Testis (tissue), 3 donors: Measurements from ENCODE around the gene UBC. TPM values are rescaled to one million over a fixed set of nuclear protein-coding genes. Genes with fewer than 3 reads are reported as not detected.

Experiments
- DNase-seq: peaks from one replicate; pipeline ENCODE4 v3.0.0-alpha.2; 2019
- H3K27ac ChIP-seq, 2 donors: fragments of 200-600 bp; sonication (generic); one replicate each; pipeline ENCODE4 v1.5.1; 2019
- H3K27me3 ChIP-seq: fragments of 200-600 bp; sonication (generic); one replicate; pipeline ENCODE4 v1.5.1; 2019
- H3K36me3 ChIP-seq: fragments of 200-600 bp; sonication (generic); one replicate; pipeline ENCODE4 v1.5.1; 2017; ENCODE audit warnings: low read depth; ENCODE audit errors: missing control alignments
- H3K4me1 ChIP-seq: fragments of 200-600 bp; sonication (generic); one replicate; pipeline ENCODE4 v1.5.1; 2019
- H3K4me3 ChIP-seq, 2 donors: fragments of 200-600 bp; sonication (generic); one replicate each; pipeline ENCODE4 v1.5.1; 2017 to 2019
- H3K9me3 ChIP-seq: fragments of 200-600 bp; sonication (generic); one replicate; pipeline ENCODE4 v1.5.1; 2017
- POLR2A ChIP-seq: fragments of 450-650 bp; IDR thresholded peaks from one replicate; pipeline ENCODE4 v1.6.1; 2017; ENCODE audit warnings: antibody characterized with exemption, mild to moderate bottlenecking, moderate library complexity
- WGBS, 2 donors: methylation state at CpG; one replicate each; pipeline ENCODE4 v1.1.5; 2018; 5-methylcytosine and 5-hydroxymethylcytosine counted together
- intact Hi-C: fragments of 100-400 bp; cut with DNase I; formaldehyde crosslinking; loops from one replicate; pipeline ENCODE4 v1.15.1; 2023; ENCODE audit warnings: low total_unique reads
- polyA plus RNA-seq: library from polyadenylated mRNA; stranded (reverse); fragments of 350-450 nt; fragmentation: Illumina TruSeq; extraction: RNeasy Lipid Tissue Mini Kit (QIAGEN cat#74804); gene quantifications from one replicate; pipeline ENCODE4 v1.2.3, GENCODE V29; 2014; ENCODE audit warnings: low read depth, low replicate concordance; ENCODE audit not compliant: insufficient read depth
- total RNA-seq, 2 donors: library from RNA; depleted of rRNA; stranded (reverse); fragments of >200 nt; gene quantifications; one replicate each; pipeline ENCODE4 v1.2.3, GENCODE V29; 2016
- TF ChIP-seq, protein P1 (sequence below), 3 experiments: fragments of 450-650 bp in 2 of 3; fragments of 200-600 bp in 1 of 3; sonication (generic) in 1 of 3; IDR thresholded peaks; one replicate each; pipeline ENCODE4 v1.5.1; 2016 to 2019; ENCODE audit warnings: antibody characterized with exemption in 3 of 3, mild to moderate bottlenecking in 2 of 3, moderate library complexity in 1 of 3

UBC gene
- total and polyA plus RNA-seq, 3 donors from 2014 or later, result 1,262 to 2,678 (median 1,458) TPM

- intact Hi-C loops, result no loop called here
- WGBS, 2 donors, result 30 to 40% methylated on average over 12 of the region's 12 CpGs
Observed at GRCh38 chr12:124917841-124918621, 3.6 kb upstream of the UBC start.

DNA sequence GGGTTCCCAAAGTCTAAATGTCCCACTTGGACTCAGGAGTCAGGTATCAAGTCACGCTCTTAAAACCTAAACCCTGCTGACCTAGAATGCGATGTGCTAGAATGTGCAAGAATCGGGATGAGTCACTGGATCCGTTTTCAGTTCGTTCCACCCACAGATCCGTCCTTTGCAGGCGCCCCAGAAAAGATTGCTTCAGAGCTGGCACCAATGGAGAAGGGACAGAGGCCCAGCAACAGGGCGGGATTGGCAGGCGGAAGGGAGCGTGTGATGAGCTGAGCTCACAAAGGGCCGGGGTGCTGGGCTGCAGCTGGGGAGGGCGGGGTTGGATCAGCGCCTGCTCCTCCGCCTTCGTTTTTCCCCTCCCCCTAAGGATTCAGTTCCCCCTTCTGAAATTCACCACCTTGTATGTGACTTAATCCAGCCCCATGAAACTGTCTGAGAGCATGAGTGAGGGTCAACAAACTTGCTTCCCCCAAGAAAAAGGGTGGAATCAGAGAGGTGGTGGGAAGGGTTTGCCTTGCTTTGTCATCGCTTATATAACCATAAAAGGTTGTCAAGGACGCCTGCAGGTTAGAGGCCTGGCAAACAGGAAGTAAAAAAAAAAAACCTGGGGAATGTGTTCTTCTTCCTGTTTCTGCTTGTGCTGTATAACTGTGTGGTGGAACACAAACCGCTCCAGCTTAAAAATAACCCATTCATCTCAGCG is 2.8 kb upstream of the UBC start:
- DNase-seq, result peak; percentile 98
- intact Hi-C loops, result no loop called here
- 0% methylated on average over 18 to 19 of the region's 19 CpGs for WGBS, 2 donors
- peak overlapping the region; percentile 19 to 43 for H3K4me3 ChIP-seq
- TF ChIP-seq, protein P1, sequence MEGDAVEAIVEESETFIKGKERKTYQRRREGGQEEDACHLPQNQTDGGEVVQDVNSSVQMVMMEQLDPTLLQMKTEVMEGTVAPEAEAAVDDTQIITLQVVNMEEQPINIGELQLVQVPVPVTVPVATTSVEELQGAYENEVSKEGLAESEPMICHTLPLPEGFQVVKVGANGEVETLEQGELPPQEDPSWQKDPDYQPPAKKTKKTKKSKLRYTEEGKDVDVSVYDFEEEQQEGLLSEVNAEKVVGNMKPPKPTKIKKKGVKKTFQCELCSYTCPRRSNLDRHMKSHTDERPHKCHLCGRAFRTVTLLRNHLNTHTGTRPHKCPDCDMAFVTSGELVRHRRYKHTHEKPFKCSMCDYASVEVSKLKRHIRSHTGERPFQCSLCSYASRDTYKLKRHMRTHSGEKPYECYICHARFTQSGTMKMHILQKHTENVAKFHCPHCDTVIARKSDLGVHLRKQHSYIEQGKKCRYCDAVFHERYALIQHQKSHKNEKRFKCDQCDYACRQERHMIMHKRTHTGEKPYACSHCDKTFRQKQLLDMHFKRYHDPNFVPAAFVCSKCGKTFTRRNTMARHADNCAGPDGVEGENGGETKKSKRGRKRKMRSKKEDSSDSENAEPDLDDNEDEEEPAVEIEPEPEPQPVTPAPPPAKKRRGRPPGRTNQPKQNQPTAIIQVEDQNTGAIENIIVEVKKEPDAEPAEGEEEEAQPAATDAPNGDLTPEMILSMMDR (IDR thresholded peaks at IDR 0.05), result peak in 1 of 3 experiments; percentile 7
- peak; percentile 19 for TF ChIP-seq POLR2A
- peak overlapping the region; percentile 100 for H3K27ac ChIP-seq
- H3K9me3 ChIP-seq, result no peaks in the 10 kb centered on the region
- H3K36me3 ChIP-seq, result no peaks in the 10 kb centered on the region
- H3K4me1 ChIP-seq, result peaks cover 37% of the 10 kb centered on the region
- H3K27me3 ChIP-seq, result no peaks in the 10 kb centered on the region

More at GRCh38 chr12:124917841-124918621, 3.6 kb upstream of the UBC start:
- Histone ChIP-seq H3K4me1 (peaks cover 37% of the 10 kb centered on the region), H3K27ac (peak overlapping the region; percentile 100), H3K27me3 (no peaks in the 10 kb centered on the region), H3K36me3 (no peaks in the 10 kb centered on the region), H3K4me3 (peak overlapping the region; percentile 19 to 43), H3K9me3 (no peaks in the 10 kb centered on the region)
- no peak for DNase-seq
- no peak for TF ChIP-seq POLR2A
- TF ChIP-seq, protein P1 (IDR thresholded peaks at IDR 0.05), result no peak

- 20 to 36% methylated on average over 5 of the region's 5 CpGs for WGBS, 2 donors
- no peak for TF ChIP-seq POLR2A
- TF ChIP-seq, protein P1 (IDR thresholded peaks at IDR 0.05), result no peak
- Histone ChIP-seq H3K27me3 (no peaks in the 10 kb centered on the region), H3K27ac (peak overlapping the region; percentile 100), H3K9me3 (no peaks in the 10 kb centered on the region), H3K36me3 (no peaks in the 10 kb centered on the region), H3K4me3 (peak overlapping the region in 1 of 2 donors; percentile 43), H3K4me1 (peaks cover 37% of the 10 kb centered on the region)
- peak; percentile 72 for DNase-seq
- intact Hi-C loops, result no loop called here
Observed at GRCh38 chr12:124916374-124917134, 2.1 kb upstream of the UBC start.

- DNase-seq, result peak; percentile 51
- intact Hi-C loops, result no loop called here
- peak overlapping the region; percentile 100 for H3K27ac ChIP-seq
- H3K36me3 ChIP-seq, result no peaks in the 10 kb centered on the region
- WGBS, 2 donors, result 22 to 24% methylated on average over 21 of the region's 21 CpGs
- no peaks in the 10 kb centered on the region for H3K9me3 ChIP-seq
- no peak for TF ChIP-seq POLR2A
- TF ChIP-seq, protein P1 (IDR thresholded peaks at IDR 0.05), result no peak
- H3K27me3 ChIP-seq, result no peaks in the 10 kb centered on the region
- peak overlapping the region; percentile 98 to 100 for H3K4me3 ChIP-seq
- H3K4me1 ChIP-seq, result peaks cover 44% of the 10 kb centered on the region
Observed at GRCh38 chr12:124915239-124916236, 1.1 kb upstream of the UBC start.
